HG02798 (cell line): Measurements from ENCODE around the gene SPTBN5.

ENCODE experiments used
- ATAC-seq: cut with Tn5 transposase; IDR thresholded peaks from one replicate; pipeline ENCODE4 v1.9.1; 2021; ENCODE audit warnings: mild to moderate bottlenecking; ENCODE audit not compliant: unreplicated experiment, poor library complexity

Gene SPTBN5

GRCh38 chr15:41886741-41887140, 7.1 kb downstream of the SPTBN5 start:
- ATAC-seq: no peak

GRCh38 chr15:41885841-41886240, 8.0 kb downstream of the SPTBN5 start:
- no peak for ATAC-seq

- no peak for ATAC-seq
These were observed 8.5 kb downstream of the SPTBN5 start for GRCh38 chr15:41885321-41885720.

DNA sequence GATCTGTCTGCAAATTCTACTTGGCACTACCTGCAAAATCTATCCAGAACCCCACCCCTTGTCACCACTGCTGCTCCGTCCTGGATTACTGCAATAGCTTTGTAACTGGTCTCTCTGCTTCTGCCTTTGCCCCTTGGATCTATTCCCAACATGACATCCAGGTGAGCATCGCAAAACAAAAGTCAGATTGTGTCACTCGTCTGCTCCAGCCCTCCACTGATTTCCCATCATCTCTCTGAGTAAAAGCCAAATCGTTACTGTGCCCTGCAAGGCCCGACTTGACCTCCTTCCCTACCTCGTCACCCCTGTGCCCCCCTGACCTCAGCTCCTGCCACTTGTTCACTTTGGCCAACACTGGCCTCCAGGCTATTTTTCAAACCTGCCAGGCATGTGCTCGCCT, 9.4 kb downstream of the SPTBN5 start:
- no peak for ATAC-seq

- no peak for ATAC-seq
These were observed 10.4 kb downstream of the SPTBN5 start for GRCh38 chr15:41883484-41883825.

DNA sequence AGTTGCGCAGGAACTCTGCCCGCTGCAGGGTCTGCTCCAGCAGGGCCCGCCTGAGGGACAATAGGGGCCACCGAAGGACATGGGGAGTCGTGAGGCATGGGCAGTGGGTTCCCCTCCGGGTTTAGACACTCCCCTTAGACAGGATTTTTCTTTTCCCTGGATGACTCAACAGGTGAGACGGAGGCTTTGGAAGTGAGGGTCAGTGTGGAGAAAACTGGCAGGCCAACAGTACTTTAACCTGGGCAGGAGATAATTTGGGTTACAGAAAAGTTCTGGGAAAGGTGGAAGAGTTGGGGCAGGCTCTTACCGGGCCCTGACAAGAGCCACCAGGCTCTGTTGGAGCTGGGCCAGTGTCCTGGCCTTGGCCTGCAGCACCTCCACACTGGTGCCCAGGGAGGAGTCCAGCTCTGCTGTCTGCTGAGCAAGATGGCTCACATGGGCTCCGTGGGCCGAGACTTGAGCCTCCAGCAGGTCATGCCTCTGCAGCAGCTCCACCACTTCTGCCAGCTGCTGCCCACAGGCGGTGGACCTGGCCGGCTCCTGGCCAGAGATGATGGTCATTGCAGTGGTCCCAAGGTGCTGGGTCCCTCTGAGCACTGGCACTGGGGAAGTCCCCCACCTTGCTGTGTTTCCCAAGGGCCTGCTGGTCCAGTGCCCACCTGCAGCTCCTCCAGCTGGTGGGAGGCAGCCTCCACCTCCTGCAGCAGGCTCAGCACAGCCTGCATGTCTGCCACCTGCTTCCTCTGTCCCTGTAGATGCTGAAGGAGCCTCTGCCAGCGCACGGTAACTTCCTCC, 11.0 kb downstream of the SPTBN5 start:
- ATAC-seq: no peak

- ATAC-seq: no peak
These were observed 11.7 kb downstream of the SPTBN5 start for GRCh38 chr15:41881920-41882688.

GRCh38 chr15:41881550-41881919, 12.3 kb downstream of the SPTBN5 start:
- ATAC-seq: no peak

DNA sequence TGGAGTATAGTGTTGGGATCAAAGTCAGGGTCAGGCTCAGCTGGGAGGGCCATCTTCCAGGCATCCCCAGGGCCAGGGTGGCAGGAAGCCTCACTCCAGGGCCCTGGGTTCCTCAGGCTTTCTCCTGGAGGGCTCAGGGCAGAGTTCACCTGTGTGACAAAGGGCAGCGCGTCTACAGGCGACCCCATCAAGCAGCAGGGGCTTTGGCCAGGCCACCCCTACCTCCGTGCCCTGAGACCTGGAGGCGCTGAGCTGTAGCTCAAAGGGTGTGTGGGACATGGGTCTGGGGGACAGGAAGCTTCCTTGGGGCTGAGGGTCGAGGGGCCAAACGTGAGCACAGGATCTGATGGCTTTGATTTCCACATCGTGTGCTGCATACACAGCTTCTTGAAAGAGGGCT, 12.8 kb downstream of the SPTBN5 start:
- ATAC-seq: no peak

GRCh38 chr15:41880156-41880877, 13.5 kb downstream of the SPTBN5 start:
- ATAC-seq: no peak

- no peak for ATAC-seq
These were observed 14.5 kb downstream of the SPTBN5 start for GRCh38 chr15:41879321-41879845.

DNA sequence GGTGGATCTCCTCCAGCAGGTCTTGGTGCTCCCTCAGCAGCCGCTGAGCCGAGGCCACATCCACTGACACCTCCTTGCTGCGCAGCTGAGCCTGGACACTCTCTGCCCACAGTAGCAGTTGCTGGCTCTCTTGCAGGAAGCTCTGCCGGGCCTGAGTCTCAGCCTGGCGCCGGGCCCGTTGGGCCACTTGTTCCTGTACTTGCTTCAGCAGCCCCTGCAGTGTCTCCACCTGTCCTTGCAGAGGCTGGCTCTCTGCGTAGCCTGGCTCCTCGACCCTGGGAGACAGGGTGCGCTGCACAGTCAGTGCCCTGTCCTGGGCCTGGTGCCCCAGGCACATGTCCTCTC, 15.5 kb downstream of the SPTBN5 start:
- ATAC-seq: no peak

DNA sequence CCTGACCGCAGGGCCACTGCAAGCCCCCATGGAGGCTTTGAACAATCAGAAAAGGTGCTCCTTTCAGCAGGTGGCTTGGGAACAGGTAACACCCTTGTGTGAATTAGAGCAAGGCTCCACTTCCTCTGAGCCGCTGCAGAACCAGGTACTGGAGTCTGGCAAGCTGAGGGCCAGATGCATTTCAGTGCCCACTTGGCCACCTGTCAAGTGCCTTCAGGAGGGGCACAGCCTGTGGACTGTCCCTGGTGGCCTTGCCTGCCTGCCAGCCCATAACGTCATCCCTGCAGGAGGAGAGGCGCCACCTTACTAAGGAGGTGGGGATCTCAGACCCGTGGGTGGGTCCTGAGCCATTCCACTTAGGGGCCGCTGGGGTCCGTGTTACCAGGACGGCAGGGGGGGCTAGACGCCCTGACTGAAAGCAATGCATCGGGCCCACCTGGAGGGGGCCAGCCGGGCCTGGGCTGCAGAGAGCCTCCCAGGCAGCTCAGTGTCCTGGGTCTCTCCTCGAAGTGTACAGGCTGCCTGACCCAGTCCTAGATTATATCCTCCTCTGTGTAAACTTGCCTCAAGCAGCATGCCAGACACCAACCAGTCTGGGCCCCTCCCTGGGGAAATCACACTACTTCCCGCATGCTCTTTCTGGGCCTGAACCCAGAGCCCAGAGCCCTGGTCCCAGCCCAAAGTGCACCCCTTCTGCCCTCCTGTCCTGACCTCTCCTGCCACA, 16.1 kb downstream of the SPTBN5 start:
- no peak for ATAC-seq

DNA sequence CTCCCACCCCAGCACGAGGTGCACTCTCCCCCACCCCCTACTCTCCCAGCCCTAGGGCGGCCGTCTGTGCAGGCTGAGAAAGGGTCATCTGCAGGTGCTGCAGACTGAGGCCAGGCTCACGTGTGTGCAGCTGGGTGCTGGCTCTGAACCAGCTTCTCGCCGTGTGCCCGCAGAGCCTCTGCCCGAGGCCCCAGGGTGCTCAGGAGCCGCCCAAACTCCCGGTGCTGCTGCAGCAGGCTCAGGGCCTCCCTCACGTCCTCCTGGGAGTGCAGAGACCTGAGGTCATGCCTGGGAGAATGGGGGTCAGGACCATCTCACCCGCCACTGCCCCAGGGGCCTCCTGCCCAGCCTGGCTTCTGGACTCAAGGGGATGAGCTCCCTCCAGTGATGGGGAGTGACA, 17.2 kb downstream of the SPTBN5 start:
- no peak for ATAC-seq

GRCh38 chr15:41876007-41876406, 17.8 kb downstream of the SPTBN5 start:
- no peak for ATAC-seq

DNA sequence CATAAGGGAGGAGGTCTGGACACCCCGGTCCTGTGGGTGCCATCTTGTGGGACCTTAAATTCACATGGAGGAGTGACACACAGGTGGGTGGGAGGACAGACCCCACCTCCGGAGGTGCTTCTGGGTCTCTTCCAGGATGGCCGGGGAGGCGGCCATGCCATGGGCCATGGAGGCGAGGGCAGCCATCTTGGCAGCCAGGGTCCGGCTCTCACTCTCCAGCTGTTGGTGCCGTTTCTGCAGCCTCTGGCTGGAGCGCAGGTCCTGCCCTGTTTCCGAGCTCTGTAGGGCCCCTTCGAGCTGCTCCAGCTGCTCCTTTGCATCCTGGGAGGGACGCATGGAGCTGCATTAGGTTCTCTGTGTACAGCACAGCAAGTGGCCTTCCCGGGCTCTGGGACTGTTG, 19.1 kb downstream of the SPTBN5 start:
- no peak for ATAC-seq

- no peak for ATAC-seq
These were observed 20.1 kb downstream of the SPTBN5 start for GRCh38 chr15:41873711-41874110.

GRCh38 chr15:41872166-41872747, 21.6 kb downstream of the SPTBN5 start:
- ATAC-seq: no peak

- ATAC-seq: no peak
These were observed 22.5 kb downstream of the SPTBN5 start for GRCh38 chr15:41871175-41871905.

- ATAC-seq: no peak
These were observed 23.2 kb downstream of the SPTBN5 start for GRCh38 chr15:41870689-41871081.
